HG03439 (cell line): ENCODE measurements around the gene BANP.
"Not testable (repeated sequence)": the region's sequence is repeated elsewhere in the genome, so short reads cannot be mapped to it uniquely, and the experiment has no call there.

Experiments used
- ATAC-seq: cut with Tn5 transposase; IDR thresholded peaks from one replicate; pipeline ENCODE4 v1.9.1; 2021; ENCODE audit warnings: mild to moderate bottlenecking, moderate library complexity; ENCODE audit not compliant: unreplicated experiment

The BANP gene

DNA sequence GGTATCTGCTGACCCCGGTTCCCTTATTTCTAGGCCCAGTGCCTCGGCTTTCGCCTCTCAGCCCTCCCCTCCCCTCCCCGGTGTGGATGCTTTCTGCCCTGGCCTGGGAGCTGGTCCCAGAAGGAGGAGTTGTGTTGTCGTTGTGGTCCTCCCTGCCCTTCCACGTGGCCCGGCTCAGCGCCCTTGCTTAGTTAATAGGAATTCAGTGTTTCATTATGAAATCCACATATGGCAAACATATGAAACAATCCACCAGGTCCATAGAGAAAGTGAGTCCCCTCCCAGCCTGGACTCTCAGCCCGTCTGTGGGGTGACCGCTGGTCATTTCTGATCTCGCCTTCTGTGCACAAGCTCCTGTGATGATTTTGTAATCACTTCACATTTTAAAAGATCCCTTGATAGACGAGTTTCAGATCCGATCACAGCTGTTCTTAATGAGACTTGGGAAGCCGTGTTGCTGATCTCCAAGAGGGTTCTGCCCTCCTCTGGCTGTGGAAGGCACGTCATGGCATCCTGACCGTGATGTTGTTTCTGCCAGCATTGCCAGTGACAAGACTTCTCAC, 112.1 kb downstream of the BANP start:
- no peak for ATAC-seq

DNA sequence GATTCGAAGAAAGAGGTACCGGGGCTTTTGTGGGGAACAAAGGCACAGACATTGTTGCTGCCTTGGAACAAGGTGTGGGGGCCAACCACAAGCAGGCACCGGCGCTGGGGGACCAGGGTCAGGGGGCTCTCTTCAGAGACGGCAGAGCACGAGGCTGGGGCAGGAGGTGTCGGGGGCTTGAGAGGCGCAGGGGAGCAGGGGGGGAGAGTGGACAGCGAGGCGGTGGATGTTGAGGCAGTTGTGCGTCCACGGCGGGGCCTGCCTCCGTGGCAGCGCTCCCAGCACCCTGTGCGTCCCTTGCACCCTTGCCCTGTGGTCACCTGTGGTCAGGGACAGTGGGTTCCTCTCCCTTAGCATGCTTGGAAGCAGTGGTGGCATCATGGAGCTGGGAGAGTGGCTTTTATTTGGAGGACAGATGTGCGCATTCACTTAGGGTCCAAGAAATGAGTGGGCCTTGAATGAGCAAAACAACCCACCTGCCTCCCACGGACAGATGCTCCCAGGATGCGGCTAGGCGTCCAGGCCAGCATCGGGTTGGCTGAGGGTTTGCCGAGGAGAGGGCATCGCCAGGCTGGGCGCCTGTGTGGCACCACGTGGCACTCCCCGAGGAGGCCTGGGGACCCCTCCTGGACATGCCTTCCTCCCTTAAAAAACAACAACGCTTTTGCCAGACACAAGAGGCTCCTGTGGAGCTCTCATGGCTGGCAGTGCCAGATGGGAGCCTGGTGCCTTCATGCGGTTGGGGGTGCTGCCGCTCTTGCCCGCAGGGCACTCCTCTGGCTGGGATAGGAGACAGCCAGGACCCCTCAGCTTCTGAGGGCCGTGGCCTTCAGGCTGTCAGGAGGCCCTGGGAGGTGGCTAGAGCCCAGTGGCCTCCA, 113.0 kb downstream of the BANP start:
- no peak for ATAC-seq

DNA sequence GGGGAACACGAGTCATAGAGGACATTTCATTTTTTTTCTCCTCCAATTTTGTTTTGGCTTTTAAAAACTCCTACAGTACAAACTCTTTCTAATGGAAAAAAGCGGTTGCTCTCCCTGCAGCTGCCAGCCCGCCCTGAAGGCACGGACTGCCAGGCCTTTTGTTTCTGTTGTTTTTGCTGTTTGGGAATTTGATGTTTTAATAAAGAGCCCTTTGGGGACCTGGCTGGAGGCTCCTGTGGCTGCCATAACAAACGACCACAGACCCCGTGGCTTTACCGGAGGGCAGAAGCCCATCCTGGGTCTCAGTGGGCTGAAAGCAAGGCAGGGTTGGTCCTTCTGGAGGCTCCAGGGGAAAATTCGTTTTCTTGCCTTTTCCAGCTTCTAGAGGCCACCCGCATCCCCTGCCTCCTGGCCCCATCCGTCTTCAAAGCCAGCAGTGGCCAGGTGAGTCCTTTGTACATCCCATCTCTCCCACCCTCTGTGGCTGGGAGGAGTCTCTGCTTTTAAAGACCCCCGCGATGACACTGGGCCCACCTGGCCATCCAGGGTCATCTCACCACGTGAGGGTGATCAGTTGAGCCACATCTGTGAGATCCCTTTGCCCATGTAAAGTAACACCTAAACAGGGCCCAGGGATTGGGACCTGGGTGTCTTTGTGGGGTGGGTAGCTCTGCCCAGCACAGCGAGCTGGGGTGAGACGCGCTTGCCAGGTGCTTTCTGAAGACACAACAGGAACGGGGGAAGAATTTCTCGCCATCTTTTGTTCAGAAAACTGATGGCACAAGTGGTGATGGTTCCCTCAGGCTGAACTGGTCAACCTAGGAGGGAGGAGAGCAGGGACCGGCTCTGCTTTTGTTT, 113.9 kb downstream of the BANP start:
- ATAC-seq, result no peak

DNA sequence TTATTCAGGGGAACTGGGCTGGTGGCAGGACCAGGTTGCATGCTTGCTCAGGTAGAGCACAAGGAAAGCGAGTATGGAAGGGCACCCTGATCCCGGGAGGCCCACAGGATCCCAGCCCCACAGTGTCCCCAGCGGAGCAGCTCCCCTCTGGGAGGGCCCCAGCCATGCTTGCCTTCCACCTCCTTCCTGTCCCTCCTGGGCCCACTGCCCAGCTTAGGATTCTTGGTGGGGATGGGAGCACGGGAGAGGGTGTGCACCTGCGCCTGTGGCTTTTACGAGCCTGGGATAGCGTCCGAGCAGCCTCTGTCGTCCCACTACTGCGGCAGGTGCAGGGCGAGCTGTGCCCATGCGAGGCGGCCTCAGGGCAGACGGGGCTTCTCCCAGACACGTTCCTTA, 114.5 kb downstream of the BANP start:
- ATAC-seq, result no peak

DNA sequence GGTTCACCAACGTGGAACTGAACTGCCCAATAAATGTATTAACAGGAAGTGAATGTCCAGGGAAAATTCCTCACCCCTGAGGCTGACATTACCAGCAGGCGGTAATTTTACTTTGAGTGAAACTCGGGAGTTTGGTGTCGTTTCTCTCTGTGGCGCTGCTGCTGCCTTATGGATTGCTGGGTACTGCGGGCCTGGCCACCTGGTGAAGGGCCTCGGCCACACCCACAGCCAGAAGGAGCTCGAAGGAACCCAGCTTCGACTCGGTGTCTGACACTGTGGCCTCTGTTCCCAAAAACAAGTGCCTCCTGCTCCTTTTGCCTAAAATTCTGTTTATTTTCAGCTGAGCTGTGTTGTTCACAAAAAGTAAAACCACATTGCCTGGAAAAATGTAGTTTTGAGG, 115.0 kb downstream of the BANP start:
- ATAC-seq, result no peak

DNA sequence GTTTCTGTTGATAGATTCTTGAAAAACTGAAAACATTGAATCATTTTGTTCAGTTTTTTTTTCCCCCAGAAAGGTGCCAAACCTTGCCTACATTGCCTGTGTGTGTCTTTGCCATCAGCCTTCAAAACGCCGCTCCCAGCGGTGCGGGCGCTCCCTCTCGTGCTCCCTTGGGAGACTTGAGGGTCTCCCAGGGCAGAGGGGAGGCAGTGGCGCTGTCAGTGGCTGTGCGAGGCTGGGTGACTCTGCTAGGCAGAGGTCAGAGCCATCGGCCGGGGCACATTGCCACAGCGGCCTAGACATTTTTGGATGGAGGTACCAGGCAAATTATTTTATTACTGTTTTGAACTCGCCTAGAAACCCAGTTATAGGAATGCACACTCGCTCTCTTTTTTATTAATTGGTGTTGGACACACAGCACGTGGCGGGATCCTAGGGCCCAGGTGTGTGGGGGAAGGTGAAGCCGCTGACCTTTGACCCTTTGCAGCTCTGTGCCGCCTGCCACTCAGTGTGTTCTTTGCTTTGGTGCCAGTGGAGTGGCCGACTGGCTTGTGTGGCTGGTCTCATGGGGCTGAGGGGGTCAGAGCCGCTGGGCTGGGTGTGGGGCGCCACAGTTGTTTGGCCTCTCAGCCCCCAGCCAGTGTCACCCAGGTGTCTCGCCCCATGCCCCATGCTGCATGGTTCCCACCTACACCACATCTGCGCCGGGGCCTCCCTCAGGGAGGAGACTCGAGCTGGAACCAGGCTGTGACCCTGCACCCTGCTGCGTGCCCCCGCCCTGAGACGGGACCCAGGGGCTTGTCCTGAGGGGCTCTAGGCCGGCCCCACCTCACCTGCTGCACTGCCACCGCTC, 115.7 kb downstream of the BANP start:
- ATAC-seq, result no peak

DNA sequence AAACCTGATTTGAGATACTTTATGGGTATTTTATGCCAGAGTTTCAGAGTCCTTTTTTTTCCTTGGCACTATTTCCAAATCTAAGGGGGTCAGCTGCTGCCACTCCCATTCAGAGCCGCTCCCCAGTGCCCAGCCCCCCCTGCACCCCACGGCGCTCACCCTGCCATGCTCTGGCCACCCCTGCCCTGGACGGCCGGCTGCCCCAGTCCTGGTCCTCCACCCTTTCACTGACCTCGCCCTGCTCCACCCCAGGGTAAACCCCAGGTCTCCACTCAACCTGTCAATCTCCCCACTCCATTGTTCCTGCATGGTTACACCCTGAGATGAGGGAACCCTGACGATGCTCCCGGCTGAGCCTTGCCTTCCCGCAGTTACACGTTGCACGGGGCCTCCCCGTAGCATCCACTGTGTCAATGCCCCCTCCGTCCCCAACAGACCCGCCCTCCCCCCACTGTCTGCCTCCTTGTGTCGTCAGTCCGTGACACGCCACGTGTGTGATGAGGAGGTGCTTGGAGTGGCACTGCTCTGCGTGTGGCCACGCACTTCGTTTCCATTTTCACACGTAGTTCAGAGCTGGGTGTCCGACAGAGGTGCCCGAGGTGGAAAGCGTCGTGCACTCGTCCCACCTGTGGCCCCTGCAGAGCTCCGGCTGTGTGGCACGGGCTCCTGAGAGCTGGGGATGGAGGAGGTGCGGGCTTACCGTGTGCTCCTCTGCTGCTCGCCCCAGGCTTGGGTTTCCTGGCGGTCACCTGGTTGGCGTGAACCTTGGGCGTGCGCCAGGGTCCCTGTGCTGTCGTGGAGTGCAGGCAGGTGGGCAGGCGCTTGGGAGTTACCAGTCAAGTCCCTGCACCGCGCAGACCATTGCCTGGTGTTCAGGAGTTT, 116.5 kb downstream of the BANP start:
- ATAC-seq, result no peak

DNA sequence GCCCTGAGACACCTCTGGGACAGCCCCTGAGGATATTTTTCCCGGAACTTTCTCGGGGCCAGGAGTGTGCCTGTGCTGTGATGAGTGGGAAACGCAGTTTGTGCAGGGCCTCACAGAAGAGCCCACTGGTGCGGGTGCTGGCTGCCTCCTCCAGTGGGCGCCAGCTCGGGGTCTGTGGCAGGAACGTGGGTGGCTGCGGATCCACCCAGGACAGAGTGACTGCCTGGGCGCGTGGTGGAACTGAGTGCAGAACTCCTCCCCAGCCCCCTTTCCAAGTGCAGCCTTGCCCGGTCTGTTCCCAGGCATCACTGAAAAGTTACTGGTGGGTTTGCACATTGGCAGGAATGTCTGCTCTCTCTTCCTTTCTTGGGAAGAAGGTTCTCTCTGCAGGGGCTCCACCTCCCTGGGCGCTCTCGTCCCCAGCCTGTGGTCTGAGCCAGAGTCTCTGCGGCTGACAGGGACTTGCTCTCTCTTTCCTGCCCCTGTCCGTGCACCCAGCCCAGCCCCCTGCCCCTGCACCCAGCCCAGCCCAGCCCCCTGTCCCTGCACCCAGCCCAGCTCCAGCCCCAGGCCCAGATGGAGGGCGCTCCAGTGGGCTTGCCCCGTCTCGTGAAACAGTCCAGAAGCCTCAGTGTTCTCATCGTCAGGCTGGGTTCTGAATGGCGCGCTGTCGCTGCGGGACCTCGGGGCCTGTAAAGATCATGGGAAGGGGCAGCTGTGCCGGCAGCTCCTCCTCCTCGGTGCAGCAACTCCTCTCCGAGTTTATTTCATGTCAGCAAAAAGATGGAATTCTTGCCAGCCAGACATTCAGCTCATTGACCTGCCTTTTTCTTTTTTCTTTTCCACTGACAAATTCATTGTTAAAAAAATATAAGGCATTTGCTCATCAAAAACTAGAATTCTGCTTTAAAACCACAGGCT, 117.5 kb downstream of the BANP start:
- ATAC-seq, result no peak

DNA sequence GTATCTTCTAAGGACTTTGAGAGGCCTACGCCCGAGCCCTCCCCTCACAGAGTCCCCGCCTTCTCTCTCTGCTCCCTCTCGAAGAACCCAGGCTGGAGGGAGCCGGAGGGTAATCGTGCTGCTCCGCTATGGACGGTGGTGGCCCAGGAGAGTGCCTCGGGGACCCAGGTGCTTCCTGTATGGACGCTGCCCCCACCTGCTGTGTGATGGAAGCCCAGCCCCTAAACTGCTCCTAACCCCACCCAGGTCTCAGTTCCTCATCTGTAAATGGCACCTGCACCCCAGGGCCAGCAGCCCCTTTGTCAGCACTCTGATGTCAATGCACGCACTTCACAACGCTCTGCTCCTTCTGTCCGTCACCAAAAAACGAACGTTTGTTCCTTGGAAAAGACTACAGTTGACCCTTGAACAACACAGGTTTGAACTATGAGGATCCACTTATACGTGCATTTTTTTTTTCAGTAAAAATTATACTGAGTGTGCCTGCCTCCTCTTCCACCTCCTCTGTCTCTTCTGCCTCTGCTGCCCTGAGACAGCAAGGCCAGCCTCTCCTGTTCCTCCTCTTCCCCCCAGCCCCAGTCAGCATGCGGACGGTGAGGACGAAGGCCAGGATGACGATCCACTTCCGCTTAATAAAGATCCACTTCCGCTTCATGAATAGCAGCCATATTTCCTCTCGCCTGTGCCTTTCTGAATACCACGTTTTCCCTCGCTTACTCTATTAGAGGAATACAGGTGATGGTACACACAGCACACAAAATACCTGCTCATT, 118.3 kb downstream of the BANP start:
- ATAC-seq, result peak; percentile 82

DNA sequence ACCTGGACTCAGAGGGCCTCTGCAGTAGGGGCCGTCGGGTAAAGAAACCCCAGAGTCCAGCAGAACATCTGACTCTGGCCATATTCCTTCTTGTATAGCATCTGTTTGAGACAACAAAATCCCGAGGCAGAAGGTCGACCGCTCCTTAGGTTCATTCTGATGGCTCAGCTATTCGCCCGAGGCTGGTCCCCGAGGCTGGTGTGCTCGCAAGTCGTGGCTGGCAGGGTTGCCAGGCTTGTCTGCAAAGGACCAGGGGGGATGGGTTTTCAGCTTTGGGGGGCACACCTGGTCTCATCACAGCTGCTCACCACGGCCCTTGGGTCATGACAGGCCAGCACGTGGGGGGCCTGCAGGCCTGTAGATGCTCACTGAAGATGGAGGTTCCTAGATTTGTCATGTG, 119.1 kb downstream of the BANP start:
- no peak for ATAC-seq

DNA sequence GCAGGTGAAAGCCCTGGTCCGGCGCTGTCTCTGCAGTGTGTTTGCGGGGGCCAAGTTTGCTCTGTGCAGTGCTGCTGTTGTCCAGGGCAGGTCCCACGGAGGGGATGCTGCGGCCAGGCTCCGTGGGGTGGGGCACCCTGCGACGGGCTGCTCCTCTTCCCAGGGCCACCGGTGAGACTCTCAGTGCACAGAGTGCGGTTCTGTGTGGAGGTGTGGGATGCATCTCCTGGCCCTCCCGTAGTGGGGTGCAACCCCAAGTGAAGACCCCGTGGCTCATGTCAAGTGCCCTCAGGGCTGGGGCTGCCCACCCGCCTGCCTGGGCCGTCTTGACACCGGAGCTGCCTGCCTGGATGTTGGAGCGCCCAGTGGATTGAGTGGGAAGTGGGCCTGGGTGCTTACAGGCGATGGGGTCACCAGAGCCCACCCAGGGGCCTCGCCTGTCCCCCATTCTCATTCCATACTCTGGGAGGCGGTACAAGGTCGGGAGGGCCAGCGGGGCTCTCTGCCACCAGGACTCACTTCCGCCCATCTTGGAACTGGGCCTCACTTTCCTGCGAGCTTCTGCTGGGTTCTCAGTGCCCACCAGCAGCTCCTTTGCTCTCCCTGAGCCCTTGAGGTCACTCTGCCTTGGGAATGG, 119.9 kb downstream of the BANP start:
- ATAC-seq, result no peak

DNA sequence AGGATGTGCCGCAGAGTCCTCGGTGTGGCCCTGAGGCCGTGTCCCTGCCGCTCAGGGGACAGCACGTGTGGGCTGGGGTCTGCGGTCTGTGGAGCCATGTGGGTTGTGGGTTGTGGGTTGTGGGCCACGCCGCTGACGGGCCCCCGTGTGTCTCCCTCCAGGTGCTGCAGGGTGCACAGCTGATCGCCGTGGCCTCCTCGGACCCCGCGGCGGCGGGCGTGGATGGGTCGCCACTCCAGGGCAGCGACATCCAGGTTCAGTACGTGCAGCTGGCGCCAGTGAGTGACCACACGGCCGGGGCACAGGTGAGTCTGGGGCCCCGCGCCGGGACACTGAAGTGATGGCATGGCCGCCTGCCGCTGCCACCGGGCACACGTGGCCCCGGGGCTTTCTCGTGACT, 120.7 kb downstream of the BANP start:
- ATAC-seq, result no peak

DNA sequence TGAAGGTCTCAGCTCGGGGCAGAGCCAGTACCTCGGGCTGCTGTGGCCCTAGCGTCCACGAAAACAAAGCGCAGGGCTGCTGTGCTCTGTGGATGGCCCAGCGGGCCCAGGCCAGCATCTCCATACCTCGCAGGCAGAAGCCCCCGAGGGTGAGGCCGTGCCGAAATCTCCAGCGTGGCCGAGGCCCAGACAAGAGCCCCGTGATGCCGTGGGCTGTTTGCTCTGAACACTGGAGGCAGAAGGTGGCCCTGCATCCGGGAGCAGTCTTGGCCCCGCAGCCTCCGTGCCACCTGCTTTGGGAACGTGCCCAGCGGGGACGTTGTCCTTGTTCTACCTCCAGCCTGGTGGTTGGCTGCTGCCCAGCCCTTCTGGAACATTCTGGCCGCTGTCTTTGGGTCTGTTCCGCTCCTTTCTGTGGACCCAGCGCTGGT, 121.4 kb downstream of the BANP start:
- no peak for ATAC-seq

DNA sequence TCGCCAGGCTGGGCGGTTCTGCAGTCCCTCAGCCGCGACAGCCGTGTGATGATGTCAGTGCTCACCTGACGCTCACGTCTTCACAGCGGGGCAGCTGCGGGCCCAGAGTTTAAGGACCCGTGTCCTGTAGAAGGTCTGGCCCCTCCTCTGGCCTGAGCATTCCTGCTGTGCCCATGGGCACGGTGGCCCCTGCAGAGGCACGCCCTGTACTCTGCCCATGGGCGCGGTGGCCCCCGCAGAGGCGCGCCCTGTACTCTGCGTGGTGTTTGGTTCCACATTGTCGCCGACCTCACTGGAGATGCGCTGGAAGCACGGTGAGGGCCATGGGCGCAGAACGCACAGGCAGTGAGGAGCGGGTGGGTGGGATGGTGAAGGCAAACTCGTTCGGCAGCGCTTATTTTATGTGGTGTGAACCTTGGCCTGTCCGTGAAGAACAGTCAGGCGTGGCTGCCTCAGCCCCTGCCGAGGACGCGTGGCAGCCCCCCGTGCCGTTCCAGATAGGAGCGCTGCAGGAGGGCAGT, 122.0 kb downstream of the BANP start:
- no peak for ATAC-seq

DNA sequence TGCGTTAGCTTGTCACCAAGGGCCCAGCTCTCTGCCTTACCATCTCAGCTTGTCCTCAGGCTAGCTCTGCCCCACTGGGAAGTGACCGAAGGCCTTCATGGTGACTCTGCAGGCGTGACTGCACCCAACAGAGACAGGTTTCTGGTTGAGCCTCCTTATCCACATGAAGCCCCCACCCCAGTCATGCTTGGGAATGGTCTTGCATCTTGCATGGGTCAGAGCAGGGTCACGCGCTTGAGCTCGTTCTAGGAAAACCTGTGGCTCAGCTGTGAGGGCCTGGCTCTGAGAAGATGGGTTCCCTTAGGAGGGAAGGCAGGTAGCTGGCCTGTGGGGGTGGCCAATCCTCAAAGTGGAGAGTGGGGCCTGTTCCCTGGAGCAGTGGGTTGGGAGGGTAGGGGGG, 122.8 kb downstream of the BANP start:
- ATAC-seq, result no peak

DNA sequence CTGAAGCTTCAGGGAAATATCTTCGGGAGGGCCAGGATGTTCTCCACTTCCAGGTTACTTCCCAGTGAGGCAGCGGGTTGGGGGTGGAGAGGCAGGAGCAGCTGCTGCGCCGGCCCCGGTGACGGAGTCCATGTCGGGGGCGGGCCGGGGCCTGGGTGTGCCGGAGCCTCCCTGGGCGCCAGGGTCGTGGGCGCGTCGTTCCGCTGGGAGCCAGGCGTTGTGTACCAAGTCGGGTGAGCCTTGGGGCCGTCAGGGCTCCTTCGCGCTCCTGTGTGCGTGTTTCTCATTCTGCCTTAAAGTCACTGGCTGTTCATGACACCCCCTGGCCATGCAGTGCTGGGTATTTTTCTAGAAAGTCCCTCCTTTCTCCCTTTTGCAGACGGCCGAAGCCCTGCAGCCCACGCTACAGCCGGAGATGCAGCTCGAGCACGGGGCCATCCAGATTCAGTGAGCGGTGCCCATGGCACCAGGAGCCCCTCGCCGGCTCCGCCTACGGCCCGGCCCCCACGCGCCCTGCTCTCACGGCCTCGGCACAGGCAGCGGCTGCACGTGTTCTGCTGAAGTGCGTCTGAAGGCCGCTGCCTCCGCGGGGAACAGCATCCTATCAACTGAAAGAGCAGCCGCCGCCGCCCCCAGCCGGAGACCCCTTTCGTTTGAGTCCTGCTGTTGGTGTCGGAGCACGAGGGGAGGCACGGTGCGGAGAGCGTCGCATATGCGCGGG, 125.1 kb downstream of the BANP start:
- no peak for ATAC-seq

DNA sequence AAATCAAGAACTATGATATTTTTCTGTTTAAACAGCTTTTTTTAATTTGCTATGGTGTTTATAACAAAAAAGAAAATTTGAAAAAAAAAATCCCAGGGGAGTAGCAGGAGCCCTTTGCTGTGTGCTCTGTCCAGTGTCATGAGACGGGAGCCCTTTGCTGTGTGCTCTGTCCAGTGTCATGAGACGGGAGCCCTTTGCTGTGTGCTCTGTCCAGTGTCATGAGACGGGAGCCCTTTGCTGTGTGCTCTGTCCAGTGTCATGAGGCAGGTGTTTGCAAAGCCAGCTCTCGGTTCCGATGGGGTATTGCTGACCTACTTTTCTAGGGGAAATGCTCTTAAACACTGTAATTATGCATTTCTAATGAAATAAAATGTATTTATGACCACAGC, 125.7 kb downstream of the BANP start:
- not testable (repeated sequence) for ATAC-seq
